OCI-LY7 (cell line): ENCODE results near the gene AOX1.

Source experiments
- CTCF ChIP-seq: fragments of 200-600 bp; sonication (generic); conservative IDR thresholded peaks from 2 replicates; pipeline ENCODE4 v1.5.1; 2014; ENCODE audit warnings: mild to moderate bottlenecking, antibody characterized with exemption, low read length, moderate library complexity, mixed read lengths
- EZH2phosphoT487 ChIP-seq: fragments of 200-600 bp; sonication (generic); IDR thresholded peaks from 2 replicates; pipeline ENCODE4 v1.6.1; 2018; ENCODE audit warnings: low read depth, borderline replicate concordance, mild to moderate bottlenecking, mixed run types, antibody characterized with exemption, low read length, moderate library complexity, mixed read lengths

GRCh38 chr2:200689115-200689514 is 103.3 kb downstream of the AOX1 start:
- no peak for TF ChIP-seq CTCF
- TF ChIP-seq EZH2phosphoT487: no peak
